SK-N-SH treated with all-trans-retinoic acid at 6 μM for 48 hours (cell line): Measurements from ENCODE around the gene DDX60.

Source experiments
- ARNTL ChIP-seq: fragments of 450-650 bp; formaldehyde crosslinking; IDR thresholded peaks from 2 replicates; pipeline ENCODE4 v1.5.0; 2020; ENCODE audit warnings: low read depth, mild to moderate bottlenecking, moderate library complexity, borderline replicate concordance
- CREB5 ChIP-seq: fragments of 250-450 bp; sonication (Bioruptor Pico); IDR thresholded peaks from 2 replicates; pipeline ENCODE4 v1.5.1; 2020; ENCODE audit warnings: low read depth, mild to moderate bottlenecking, moderate library complexity
- OSR1 ChIP-seq: fragments of 250-450 bp; sonication (Bioruptor Pico); IDR thresholded peaks from 2 replicates; pipeline ENCODE4 v1.8.0; 2022; ENCODE audit warnings: moderate library complexity, mild to moderate bottlenecking, inconsistent platforms
- PATZ1 ChIP-seq: fragments of 250-450 bp; sonication (Bioruptor Pico); IDR thresholded peaks from 2 replicates; pipeline ENCODE4 v1.8.0; 2020; ENCODE audit warnings: mild to moderate bottlenecking, moderate library complexity, borderline replicate concordance
- RARB ChIP-seq: fragments of 250-450 bp; sonication (Bioruptor Pico); IDR thresholded peaks from 2 replicates; pipeline ENCODE4 v1.8.0; 2021; ENCODE audit warnings: mild to moderate bottlenecking, moderate library complexity
- TCF4 ChIP-seq: fragments of 250-450 bp; sonication (Bioruptor Pico); IDR thresholded peaks from 2 replicates; pipeline ENCODE4 v1.8.0; 2021; ENCODE audit warnings: mild to moderate bottlenecking, moderate library complexity, borderline replicate concordance
- TOX ChIP-seq: fragments of 250-450 bp; sonication (Bioruptor Pico); IDR thresholded peaks from 2 replicates; pipeline ENCODE4 v1.8.0; 2021; ENCODE audit warnings: mild to moderate bottlenecking, moderate library complexity, borderline replicate concordance
- ZFP3 ChIP-seq: fragments of 250-450 bp; sonication (Bioruptor Pico); IDR thresholded peaks from 2 replicates; pipeline ENCODE4 v1.5.0; 2020; ENCODE audit warnings: mild to moderate bottlenecking, moderate library complexity
- ZFP30 ChIP-seq: fragments of 450-650 bp; formaldehyde crosslinking; IDR thresholded peaks from 2 replicates; pipeline ENCODE4 v1.5.0; 2022; ENCODE audit warnings: mild to moderate bottlenecking, moderate library complexity
- ZNF70 ChIP-seq: fragments of 450-650 bp; formaldehyde crosslinking; IDR thresholded peaks from 2 replicates; pipeline ENCODE4 v1.5.0; 2020; ENCODE audit warnings: mild to moderate bottlenecking, moderate library complexity
- ZNF8 ChIP-seq: fragments of 450-650 bp; formaldehyde crosslinking; IDR thresholded peaks from 2 replicates; pipeline ENCODE4 v1.5.0; 2020; ENCODE audit warnings: mild to moderate bottlenecking, moderate library complexity

- TF ChIP-seq ARNTL (CRISPR knock-in tag) (no peak), TCF4 (no peak), PATZ1 (CRISPR knock-in tag) (no peak), ZFP30 (CRISPR knock-in tag) (no peak), RARB (no peak), ZFP3 (no peak), TOX (no peak), OSR1 (CRISPR knock-in tag) (no peak), CREB5 (no peak), ZNF70 (CRISPR knock-in tag) (no peak), ZNF8 (no peak)
Measured at GRCh38 chr4:168337550-168337940, 19.0 kb upstream of the DDX60 start.
